Neural cell (in vitro differentiated cells): ENCODE results near the gene TSPAN33. TPM values are rescaled to one million over a fixed set of nuclear protein-coding genes. Genes with fewer than 3 reads are reported as not detected.
"Not testable (repeated sequence)": the region's sequence is repeated elsewhere in the genome, so short reads cannot be mapped to it uniquely, and the experiment has no call there.

Source experiments
- H2AFZ ChIP-seq: fragments of 200-600, 300-800 bp; sonication (generic), shearing (Covaris generic); 2 replicates; pipeline ENCODE4 v1.6.0; 2014; ENCODE audit warnings: low read depth, mild to moderate bottlenecking, antibody characterized with exemption, low read length, moderate library complexity
- H3F3A ChIP-seq: fragments of 200-600 bp; shearing (Covaris generic); 2 replicates; pipeline ENCODE4 v1.6.1; 2016; ENCODE audit warnings: mild to moderate bottlenecking, moderate library complexity, mixed read lengths, antibody characterized with exemption, low read length; ENCODE audit not compliant: insufficient read depth, poor library complexity, severe bottlenecking
- H3K27ac ChIP-seq: fragments of 200-600, 300-800 bp; sonication (generic), shearing (Covaris generic); 2 replicates; pipeline ENCODE4 v1.5.1; 2014; ENCODE audit warnings: mild to moderate bottlenecking, low read length, moderate library complexity
- H3K27me3 ChIP-seq: fragments of 300-800, 200-600 bp; sonication (generic), shearing (Covaris generic); 2 replicates; pipeline ENCODE4 v1.6.0; 2014; ENCODE audit warnings: mild to moderate bottlenecking, low read depth, low read length, moderate library complexity; ENCODE audit not compliant: insufficient read depth
- H3K36me3 ChIP-seq: fragments of 300-800, 200-600 bp; sonication (generic), shearing (Covaris generic); 2 replicates; pipeline ENCODE4 v1.5.1; 2014; ENCODE audit warnings: mild to moderate bottlenecking, antibody characterized with exemption, low read length, moderate library complexity; ENCODE audit not compliant: insufficient read depth
- H3K4me2 ChIP-seq: fragments of 300-800, 200-600 bp; sonication (generic), shearing (Covaris generic); 2 replicates; pipeline ENCODE4 v1.6.0; 2014; ENCODE audit warnings: mild to moderate bottlenecking, low read length
- H3K4me3 ChIP-seq: fragments of 300-800, 200-600 bp; sonication (generic), shearing (Covaris generic); 2 replicates; pipeline ENCODE4 v1.5.1; 2014; ENCODE audit warnings: mild to moderate bottlenecking, low read length, moderate library complexity
- H3K79me2 ChIP-seq: fragments of 200-600 bp; shearing (Covaris generic); replicated peaks from 2 replicates; pipeline ENCODE4 v1.6.0; 2014; ENCODE audit warnings: mild to moderate bottlenecking, low read length, moderate library complexity; ENCODE audit not compliant: insufficient read depth
- H3K9ac ChIP-seq: fragments of 300-800, 200-600 bp; sonication (generic), shearing (Covaris generic); 2 replicates; pipeline ENCODE4 v1.6.1; 2016; ENCODE audit warnings: mild to moderate bottlenecking, low read length, mixed read lengths
- H3K9me2 ChIP-seq: fragments of 200-600 bp; shearing (Covaris generic); 2 replicates; pipeline ENCODE4 v1.6.1; 2016; ENCODE audit warnings: mild to moderate bottlenecking, low read length, mixed read lengths; ENCODE audit not compliant: insufficient read depth
- H3K9me3 ChIP-seq: fragments of 200-600, 300-800 bp; sonication (generic), shearing (Covaris generic); 2 replicates; pipeline ENCODE4 v1.6.1; 2016; ENCODE audit warnings: mild to moderate bottlenecking, mixed run types, low read length, moderate library complexity, mixed read lengths
- H4K20me1 ChIP-seq: fragments of 200-600 bp; shearing (Covaris generic); 2 replicates; pipeline ENCODE4 v1.6.1; 2016; ENCODE audit warnings: mild to moderate bottlenecking, mixed run types; ENCODE audit not compliant: insufficient read depth
- EP300 ChIP-seq: fragments of 450-650 bp; conservative IDR thresholded peaks from 2 replicates; pipeline ENCODE4 v1.6.1; 2014; ENCODE audit warnings: antibody characterized with exemption, mild to moderate bottlenecking, moderate library complexity; ENCODE audit not compliant: poor library complexity, severe bottlenecking
- EZH2 ChIP-seq: fragments of 200-600, 300-800 bp; shearing (Covaris generic), sonication (generic); IDR thresholded peaks from 2 replicates; pipeline ENCODE4 v1.6.1; 2014; ENCODE audit warnings: antibody characterized with exemption, low read length, borderline replicate concordance, mild to moderate bottlenecking; ENCODE audit not compliant: insufficient read depth, poor library complexity, severe bottlenecking
- MXI1 ChIP-seq: fragments of 450-650 bp; conservative IDR thresholded peaks from 2 replicates; pipeline ENCODE4 v1.6.1; 2014; ENCODE audit warnings: antibody characterized with exemption, mild to moderate bottlenecking; ENCODE audit not compliant: poor library complexity, severe bottlenecking
- POLR2AphosphoS5 ChIP-seq: IDR thresholded peaks from 2 replicates; pipeline ENCODE4 v1.6.1; 2012
- RAD21 ChIP-seq: fragments of 450-650 bp; conservative IDR thresholded peaks from 2 replicates; pipeline ENCODE4 v1.6.1; 2014; ENCODE audit warnings: antibody characterized with exemption, mild to moderate bottlenecking, moderate library complexity
- SMC3 ChIP-seq: fragments of 450-650 bp; conservative IDR thresholded peaks from 2 replicates; pipeline ENCODE4 v1.6.1; 2014; ENCODE audit warnings: antibody characterized with exemption, mild to moderate bottlenecking, moderate library complexity; ENCODE audit not compliant: poor library complexity
- TAF1 ChIP-seq: IDR thresholded peaks from 2 replicates; pipeline ENCODE4 v1.6.1; 2012; ENCODE audit warnings: low read depth
- polyA plus RNA-seq: library from polyadenylated mRNA; depleted of rRNA; stranded (reverse); fragments of >200 nt; gene quantifications from 2 replicates; pipeline ENCODE4 v1.2.3, GENCODE V29; 2014
- small RNA-seq, 3 experiments: library from RNA; depleted of rRNA; stranded (forward); fragments of <200 nt; gene quantifications; one replicate each; pipeline ENCODE3, GENCODE V24; 2012
- TF ChIP-seq, protein P1 (sequence below): fragments of 450-650 bp; IDR thresholded peaks from 2 replicates; pipeline ENCODE4 v1.5.1; 2014; ENCODE audit warnings: antibody characterized with exemption, mild to moderate bottlenecking, moderate library complexity; ENCODE audit not compliant: poor library complexity, severe bottlenecking
- TF ChIP-seq, protein P2 (sequence below): IDR thresholded peaks from 2 replicates; pipeline ENCODE4 v1.6.1; 2012; ENCODE audit warnings: borderline replicate concordance

The TSPAN33 gene
- polyA plus RNA-seq, 1 donor from 2014 or later, result 2.5 TPM

DNA sequence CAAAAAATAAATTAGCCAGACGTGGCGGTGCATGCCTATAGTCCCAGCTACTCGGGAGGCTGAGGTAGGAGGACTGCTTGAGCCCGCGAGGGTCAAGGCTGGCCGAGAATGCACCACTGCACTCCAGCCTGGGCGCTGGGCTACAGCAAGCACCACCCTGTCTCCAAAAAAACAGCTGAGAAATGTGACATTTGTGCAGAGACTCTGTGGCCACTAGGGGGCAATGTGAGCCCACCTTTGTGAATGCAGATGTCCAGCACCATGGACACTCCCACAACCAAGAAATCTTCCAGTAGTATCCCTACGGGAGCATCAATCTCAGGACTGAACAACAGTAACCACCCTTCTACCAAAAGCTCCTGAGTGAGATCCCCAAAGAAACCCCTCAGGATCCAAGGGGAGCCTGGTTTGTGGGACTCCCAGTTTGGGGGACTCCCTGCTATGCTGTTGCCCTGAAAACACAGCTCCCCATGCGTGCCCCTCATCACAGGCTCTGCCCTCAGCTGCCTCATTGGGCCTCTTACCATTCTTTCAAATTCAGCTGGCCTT is 74.1 kb downstream of the TSPAN33 start:
- H3K9ac ChIP-seq, result no peak overlapping the region
- H2AFZ ChIP-seq, result no peak overlapping the region
- H3K27ac ChIP-seq, result no peak overlapping the region
- no peaks in the 10 kb centered on the region for H3F3A ChIP-seq
- no peak overlapping the region for H3K4me3 ChIP-seq
- TF ChIP-seq, protein P1, sequence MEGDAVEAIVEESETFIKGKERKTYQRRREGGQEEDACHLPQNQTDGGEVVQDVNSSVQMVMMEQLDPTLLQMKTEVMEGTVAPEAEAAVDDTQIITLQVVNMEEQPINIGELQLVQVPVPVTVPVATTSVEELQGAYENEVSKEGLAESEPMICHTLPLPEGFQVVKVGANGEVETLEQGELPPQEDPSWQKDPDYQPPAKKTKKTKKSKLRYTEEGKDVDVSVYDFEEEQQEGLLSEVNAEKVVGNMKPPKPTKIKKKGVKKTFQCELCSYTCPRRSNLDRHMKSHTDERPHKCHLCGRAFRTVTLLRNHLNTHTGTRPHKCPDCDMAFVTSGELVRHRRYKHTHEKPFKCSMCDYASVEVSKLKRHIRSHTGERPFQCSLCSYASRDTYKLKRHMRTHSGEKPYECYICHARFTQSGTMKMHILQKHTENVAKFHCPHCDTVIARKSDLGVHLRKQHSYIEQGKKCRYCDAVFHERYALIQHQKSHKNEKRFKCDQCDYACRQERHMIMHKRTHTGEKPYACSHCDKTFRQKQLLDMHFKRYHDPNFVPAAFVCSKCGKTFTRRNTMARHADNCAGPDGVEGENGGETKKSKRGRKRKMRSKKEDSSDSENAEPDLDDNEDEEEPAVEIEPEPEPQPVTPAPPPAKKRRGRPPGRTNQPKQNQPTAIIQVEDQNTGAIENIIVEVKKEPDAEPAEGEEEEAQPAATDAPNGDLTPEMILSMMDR, result peak; percentile 95
- TF ChIP-seq TAF1 (no peak), RAD21 (peak; percentile 95), SMC3 (peak; percentile 95), MXI1 (no peak), POLR2AphosphoS5 (no peak), EP300 (no peak), EZH2 (no peak)
- TF ChIP-seq, protein P2, sequence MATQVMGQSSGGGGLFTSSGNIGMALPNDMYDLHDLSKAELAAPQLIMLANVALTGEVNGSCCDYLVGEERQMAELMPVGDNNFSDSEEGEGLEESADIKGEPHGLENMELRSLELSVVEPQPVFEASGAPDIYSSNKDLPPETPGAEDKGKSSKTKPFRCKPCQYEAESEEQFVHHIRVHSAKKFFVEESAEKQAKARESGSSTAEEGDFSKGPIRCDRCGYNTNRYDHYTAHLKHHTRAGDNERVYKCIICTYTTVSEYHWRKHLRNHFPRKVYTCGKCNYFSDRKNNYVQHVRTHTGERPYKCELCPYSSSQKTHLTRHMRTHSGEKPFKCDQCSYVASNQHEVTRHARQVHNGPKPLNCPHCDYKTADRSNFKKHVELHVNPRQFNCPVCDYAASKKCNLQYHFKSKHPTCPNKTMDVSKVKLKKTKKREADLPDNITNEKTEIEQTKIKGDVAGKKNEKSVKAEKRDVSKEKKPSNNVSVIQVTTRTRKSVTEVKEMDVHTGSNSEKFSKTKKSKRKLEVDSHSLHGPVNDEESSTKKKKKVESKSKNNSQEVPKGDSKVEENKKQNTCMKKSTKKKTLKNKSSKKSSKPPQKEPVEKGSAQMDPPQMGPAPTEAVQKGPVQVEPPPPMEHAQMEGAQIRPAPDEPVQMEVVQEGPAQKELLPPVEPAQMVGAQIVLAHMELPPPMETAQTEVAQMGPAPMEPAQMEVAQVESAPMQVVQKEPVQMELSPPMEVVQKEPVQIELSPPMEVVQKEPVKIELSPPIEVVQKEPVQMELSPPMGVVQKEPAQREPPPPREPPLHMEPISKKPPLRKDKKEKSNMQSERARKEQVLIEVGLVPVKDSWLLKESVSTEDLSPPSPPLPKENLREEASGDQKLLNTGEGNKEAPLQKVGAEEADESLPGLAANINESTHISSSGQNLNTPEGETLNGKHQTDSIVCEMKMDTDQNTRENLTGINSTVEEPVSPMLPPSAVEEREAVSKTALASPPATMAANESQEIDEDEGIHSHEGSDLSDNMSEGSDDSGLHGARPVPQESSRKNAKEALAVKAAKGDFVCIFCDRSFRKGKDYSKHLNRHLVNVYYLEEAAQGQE, result no peak
- H3K79me2 ChIP-seq, result no peaks in the 10 kb centered on the region
- H3K4me2 ChIP-seq, result no peak overlapping the region
- H3K9me3 ChIP-seq, result no peaks in the 10 kb centered on the region
- H4K20me1 ChIP-seq, result no peaks in the 10 kb centered on the region
- H3K36me3 ChIP-seq, result no peaks in the 10 kb centered on the region
- no peaks in the 10 kb centered on the region for H3K27me3 ChIP-seq
- no peaks in the 10 kb centered on the region for H3K9me2 ChIP-seq

DNA sequence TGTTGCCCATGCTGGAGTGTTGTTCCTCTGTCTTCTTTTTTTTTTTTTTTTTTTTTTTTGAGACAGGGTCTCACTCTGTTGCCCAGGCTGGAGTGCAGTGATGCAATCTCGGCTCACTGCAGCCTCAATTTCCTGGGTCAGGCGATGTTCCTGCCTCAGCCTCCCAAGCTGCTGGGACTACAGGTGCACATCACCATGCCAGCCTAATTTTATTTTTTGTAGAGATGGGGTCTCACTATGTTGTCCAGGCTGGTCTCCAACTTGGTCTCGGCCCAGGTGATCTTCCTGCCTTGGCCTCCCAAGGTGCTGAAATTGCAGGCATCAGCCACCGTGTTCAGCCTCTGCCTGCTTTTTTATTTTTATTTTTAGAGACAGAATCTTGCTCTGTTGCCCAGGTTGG is 74.7 kb downstream of the TSPAN33 start:
- not testable (repeated sequence) for H3F3A ChIP-seq, H4K20me1 ChIP-seq, H3K27me3 ChIP-seq, H3K4me3 ChIP-seq, H3K9ac ChIP-seq, H3K79me2 ChIP-seq, H3K9me2 ChIP-seq, H3K9me3 ChIP-seq, H2AFZ ChIP-seq, H3K27ac ChIP-seq, H3K4me2 ChIP-seq, H3K36me3 ChIP-seq

Small RNAs within 50 kb of the gene (small RNA-seq; reads per million reads assigned to genes)
- 1.3 to 8.2 (median 1.5) reads per million in 3 experiments for gene RNY1P11

Other genes with a start within 250 kb of the TSPAN33 start
- gene KCP, start 234.0 kb upstream of the TSPAN33 start, polyA plus RNA-seq, result 0.31 and 0.54 TPM in 2 replicates
- not detected in 2 replicates for gene IRF5, start 206.8 kb upstream of the TSPAN33 start, polyA plus RNA-seq
- 45.7 and 47.7 TPM in 2 replicates for gene TNPO3, start 89.6 kb upstream of the TSPAN33 start, polyA plus RNA-seq
- 8.8 and 14.7 TPM in 2 replicates for gene SMO, start 43.9 kb downstream of the TSPAN33 start, polyA plus RNA-seq
- gene AHCYL2, start 80.3 kb downstream of the TSPAN33 start, polyA plus RNA-seq, result 38.8 and 39.9 TPM in 2 replicates